T-helper 2 cell treated with Interferon-gamma antibody and Interleukin-4, amounts not matched to agents 5 μg/mL and 100 μg/mL, for 36 hours (primary cell): ENCODE results near the gene GDPD5.

Experiments
- DNase-seq: peaks from one replicate; pipeline ENCODE4 v3.0.0; 2021; ENCODE audit warnings: low spot score
- H3K27ac Mint-ChIP-seq: one replicate; pipeline ENCODE4 v1.8.0; 2021; ENCODE audit warnings: mild to moderate bottlenecking, mixed read lengths
- H3K27me3 Mint-ChIP-seq: one replicate; pipeline ENCODE4 v1.8.0; 2021; ENCODE audit warnings: low read depth, mixed read lengths
- H3K36me3 Mint-ChIP-seq: one replicate; pipeline ENCODE4 v1.8.0; 2021; ENCODE audit warnings: low read depth, mixed read lengths
- H3K4me1 Mint-ChIP-seq: one replicate; pipeline ENCODE4 v1.8.0; 2021; ENCODE audit warnings: low read depth, mixed read lengths
- H3K4me3 Mint-ChIP-seq: one replicate; pipeline ENCODE4 v1.8.0; 2022; ENCODE audit warnings: mild to moderate bottlenecking, moderate library complexity, mixed read lengths
- H3K9me3 Mint-ChIP-seq: one replicate; pipeline ENCODE4 v1.8.0; 2021; ENCODE audit warnings: mixed read lengths

GDPD5 gene

GRCh38 chr11:75432911-75433321 is 92.8 kb downstream of the GDPD5 start, which contains the start of gene KLHL35:
TSS of gene KLHL35 (minus strand) at chr11:75433203. CDS start at chr11:75430629, 2,574 bp downstream.
- Mint-ChIP-seq H3K27ac (no peak within 1 kb of the TSS), H3K36me3 (peaks cover 9% of the 10 kb centered on the region), H3K4me1 (peaks cover 23% of the 10 kb centered on the region), H3K4me3 (no peak within 1 kb of the TSS), H3K9me3 (peaks cover 3% of the 10 kb centered on the region), H3K27me3 (peaks cover 49% of the 10 kb centered on the region)
- no peak for DNase-seq

- H3K9me3 Mint-ChIP-seq, result peaks cover 3% of the 10 kb centered on the region
- H3K4me3 Mint-ChIP-seq, result peak overlapping the region; percentile 83
- no peak for DNase-seq
- peaks cover 27% of the 10 kb centered on the region for H3K4me1 Mint-ChIP-seq
- peaks cover 9% of the 10 kb centered on the region for H3K36me3 Mint-ChIP-seq
- no peak overlapping the region for H3K27ac Mint-ChIP-seq
- peaks cover 55% of the 10 kb centered on the region for H3K27me3 Mint-ChIP-seq
Observed at GRCh38 chr11:75431533-75432525, 93.9 kb downstream of the GDPD5 start.

- Mint-ChIP-seq H3K27ac (peak overlapping the region; percentile 82), H3K36me3 (peaks cover 9% of the 10 kb centered on the region), H3K4me1 (peaks cover 27% of the 10 kb centered on the region), H3K9me3 (peaks cover 3% of the 10 kb centered on the region), H3K27me3 (peaks cover 55% of the 10 kb centered on the region), H3K4me3 (peak overlapping the region; percentile 83)
- DNase-seq, result no peak
Observed at GRCh38 chr11:75430714-75431532, 94.8 kb downstream of the GDPD5 start.

- H3K27ac Mint-ChIP-seq, result peak overlapping the region; percentile 82
- peak; percentile 70 for DNase-seq
- H3K36me3 Mint-ChIP-seq, result peaks cover 9% of the 10 kb centered on the region
- peak overlapping the region; percentile 83 for H3K4me3 Mint-ChIP-seq
- peaks cover 3% of the 10 kb centered on the region for H3K9me3 Mint-ChIP-seq
- H3K27me3 Mint-ChIP-seq, result peaks cover 55% of the 10 kb centered on the region
- H3K4me1 Mint-ChIP-seq, result peaks cover 27% of the 10 kb centered on the region
Observed at GRCh38 chr11:75429902-75430713, 95.6 kb downstream of the GDPD5 start.

GRCh38 chr11:75429641-75429901 is 96.2 kb downstream of the GDPD5 start:
- Mint-ChIP-seq H3K4me3 (peak overlapping the region; percentile 79), H3K9me3 (peaks cover 3% of the 10 kb centered on the region), H3K4me1 (peaks cover 27% of the 10 kb centered on the region), H3K27me3 (peaks cover 55% of the 10 kb centered on the region), H3K27ac (peak overlapping the region; percentile 85), H3K36me3 (peaks cover 9% of the 10 kb centered on the region)
- no peak for DNase-seq

GRCh38 chr11:75428989-75429640 is 96.6 kb downstream of the GDPD5 start:
- Mint-ChIP-seq H3K4me3 (peak overlapping the region; percentile 79), H3K9me3 (peaks cover 3% of the 10 kb centered on the region), H3K27ac (peak overlapping the region; percentile 85), H3K36me3 (peaks cover 9% of the 10 kb centered on the region), H3K4me1 (peaks cover 27% of the 10 kb centered on the region), H3K27me3 (peaks cover 55% of the 10 kb centered on the region)
- no peak for DNase-seq

GRCh38 chr11:75428281-75428724 is 97.4 kb downstream of the GDPD5 start:
- H3K4me3 Mint-ChIP-seq, result peak overlapping the region; percentile 79
- peaks cover 50% of the 10 kb centered on the region for H3K27me3 Mint-ChIP-seq
- peak; percentile 71 for DNase-seq
- peaks cover 27% of the 10 kb centered on the region for H3K4me1 Mint-ChIP-seq
- H3K36me3 Mint-ChIP-seq, result peaks cover 9% of the 10 kb centered on the region
- H3K27ac Mint-ChIP-seq, result peak overlapping the region; percentile 67
- H3K9me3 Mint-ChIP-seq, result peaks cover 3% of the 10 kb centered on the region

- Mint-ChIP-seq H3K4me3 (no peak overlapping the region), H3K27me3 (peaks cover 41% of the 10 kb centered on the region), H3K9me3 (peaks cover 3% of the 10 kb centered on the region)
Observed at GRCh38 chr11:75427181-75427580, 98.6 kb downstream of the GDPD5 start.

GRCh38 chr11:75426720-75427086 is 99.0 kb downstream of the GDPD5 start:
- no peak overlapping the region for H3K4me3 Mint-ChIP-seq
- peaks cover 26% of the 10 kb centered on the region for H3K4me1 Mint-ChIP-seq
- no peak overlapping the region for H3K27ac Mint-ChIP-seq
- H3K36me3 Mint-ChIP-seq, result peaks cover 9% of the 10 kb centered on the region
- H3K9me3 Mint-ChIP-seq, result peaks cover 3% of the 10 kb centered on the region
- DNase-seq, result no peak
- H3K27me3 Mint-ChIP-seq, result peaks cover 36% of the 10 kb centered on the region

More at GRCh38 chr11:75427181-75427580, 98.6 kb downstream of the GDPD5 start:
- Mint-ChIP-seq H3K36me3 (peaks cover 9% of the 10 kb centered on the region), H3K27ac (no peak overlapping the region), H3K4me1 (peaks cover 27% of the 10 kb centered on the region)
- no peak for DNase-seq

GRCh38 chr11:75425422-75425821 is 100.3 kb downstream of the GDPD5 start:
- Mint-ChIP-seq H3K9me3 (peaks cover 3% of the 10 kb centered on the region), H3K36me3 (peaks cover 9% of the 10 kb centered on the region), H3K27me3 (peaks cover 23% of the 10 kb centered on the region), H3K27ac (no peak overlapping the region), H3K4me1 (peaks cover 17% of the 10 kb centered on the region), H3K4me3 (no peak overlapping the region)
- DNase-seq, result no peak

GRCh38 chr11:75424396-75424795 is 101.3 kb downstream of the GDPD5 start:
- H3K4me3 Mint-ChIP-seq, result no peak overlapping the region
- no peak for DNase-seq
- H3K36me3 Mint-ChIP-seq, result peaks cover 8% of the 10 kb centered on the region
- H3K27ac Mint-ChIP-seq, result no peak overlapping the region
- H3K4me1 Mint-ChIP-seq, result peaks cover 16% of the 10 kb centered on the region
- peaks cover 2% of the 10 kb centered on the region for H3K9me3 Mint-ChIP-seq
- peaks cover 21% of the 10 kb centered on the region for H3K27me3 Mint-ChIP-seq

- no peak overlapping the region for H3K27ac Mint-ChIP-seq
- peaks cover 3% of the 10 kb centered on the region for H3K36me3 Mint-ChIP-seq
- no peak overlapping the region for H3K4me3 Mint-ChIP-seq
- H3K4me1 Mint-ChIP-seq, result peaks cover 10% of the 10 kb centered on the region
- H3K27me3 Mint-ChIP-seq, result peaks cover 15% of the 10 kb centered on the region
- no peaks in the 10 kb centered on the region for H3K9me3 Mint-ChIP-seq
- no peak for DNase-seq
Observed at GRCh38 chr11:75423721-75424120, 102.0 kb downstream of the GDPD5 start.
